K562 (cell line): ENCODE measurements around the gene AKAP13. TPM values are rescaled to one million over a fixed set of nuclear protein-coding genes. Genes with fewer than 3 reads are reported as not detected.
A peak's percentile ranks its signal among the peaks of the same experiment; 100 is the strongest.

ENCODE experiments used
- ATAC-seq: fragments of 200-7000 bp; cut with Tn5 transposase; 3 replicates; pipeline ENCODE4 v1.9.1; 2020; ENCODE audit warnings: moderate library complexity
- BruUV-seq: library from RNA; stranded (reverse); fragments of 400-500 nt; replicated peaks from 2 replicates; lab custom pipeline; 2021; lab: Mats Ljungman, UMichigan
- CTCF ChIA-PET: fragments of 300-600 bp; formaldehyde crosslinking; extraction: SDS; loops from one replicate; lab custom pipeline; 2021; ENCODE audit warnings: low intra/inter-chr PET ratio; lab: Yijun Ruan, JAX
- POLR2A ChIA-PET: fragments of 300-600, 350-650 bp; sonication (Branson Sonifier 250); formaldehyde crosslinking; extraction: SDS; loops from one replicate; lab custom pipeline; 2021; ENCODE audit warnings: antibody characterized with exemption, inconsistent platforms; lab: Yijun Ruan, JAX
- DNase-seq, 4 experiments: peaks; one replicate each; pipeline versions ENCODE4 v3.0.0 to v3.0.0-alpha.2; 2011 to 2018; ENCODE audit warnings: low spot score in 3 of 4, mixed read lengths in 3 of 4; ENCODE audit errors: extremely low read depth in 1 of 4
- FAIRE-seq: peaks from 2 replicates; lab custom pipeline; 2011; peaks lifted over from hg19 to GRCh38; lab: Jason Lieb, UNC
- H2AFZ ChIP-seq: 2 replicates; pipeline ENCODE4 v1.6.0; 2011; ENCODE audit warnings: low read depth, low read length, control low read depth, inconsistent platforms
- H3K27ac ChIP-seq: fragments of 200-600 bp; 3 replicates; pipeline ENCODE4 v1.8.0; 2011; ENCODE audit warnings: low read depth, mild to moderate bottlenecking, control low read depth, inconsistent platforms, low read length, moderate library complexity, mixed read lengths; ENCODE audit errors: extremely low read depth
- H3K27me3 ChIP-seq, 2 experiments: fragments of 300-600 bp in 1 of 2; 2 replicates in 1 of 2; 3 replicates in 1 of 2; pipeline versions ENCODE4 v1.6.0 to v1.8.0; 2011; ENCODE audit warnings: inconsistent platforms in 2 of 2, low read length in 2 of 2, mild to moderate bottlenecking in 1 of 2, mixed read lengths in 1 of 2, moderate library complexity in 1 of 2; ENCODE audit not compliant: control insufficient read depth in 2 of 2, insufficient read depth in 2 of 2
- H3K36me3 ChIP-seq: fragments of 300-600 bp; 3 replicates; pipeline ENCODE4 v1.8.0; 2011; ENCODE audit warnings: mild to moderate bottlenecking, low read length, inconsistent platforms; ENCODE audit not compliant: control insufficient read depth, insufficient read depth
- H3K4me1 ChIP-seq, 2 experiments: fragments of 200-600 bp in 1 of 2; replicated peaks in 1 of 2; 2 replicates in 1 of 2; 3 replicates in 1 of 2; pipeline versions ENCODE4 v1.5.1 to v1.8.0; 2011; ENCODE audit warnings: inconsistent platforms in 2 of 2, low read length in 2 of 2, mild to moderate bottlenecking in 1 of 2, mixed read lengths in 1 of 2, moderate library complexity in 1 of 2; ENCODE audit not compliant: control insufficient read depth in 2 of 2, insufficient read depth in 2 of 2
- H3K4me2 ChIP-seq: 2 replicates; pipeline ENCODE4 v1.6.1; 2011; ENCODE audit warnings: low read length, control low read depth, inconsistent platforms, mixed read lengths; ENCODE audit not compliant: insufficient read depth
- H3K4me3 ChIP-seq: fragments of 200-600 bp; sonication (generic), shearing (Covaris generic); 2 replicates; pipeline ENCODE4 v1.5.1; 2016; ENCODE audit warnings: control low read depth, inconsistent platforms
- H3K79me2 ChIP-seq: fragments of 200-600 bp; 3 replicates; pipeline ENCODE4 v1.8.0; 2011; ENCODE audit warnings: low read length, inconsistent platforms; ENCODE audit not compliant: control insufficient read depth, insufficient read depth
- H3K9ac ChIP-seq, 2 experiments: 2 replicates each; pipeline versions ENCODE4 v1.6.0 to v1.6.1; 2011; ENCODE audit warnings: low read depth in 2 of 2, low read length in 2 of 2, control low read depth in 1 of 2, inconsistent platforms in 1 of 2, mild to moderate bottlenecking in 1 of 2, mixed read lengths in 1 of 2; ENCODE audit not compliant: insufficient read depth in 1 of 2
- H3K9me1 ChIP-seq: one replicate; pipeline ENCODE4 v1.6.0; 2011; ENCODE audit warnings: inconsistent platforms, mild to moderate bottlenecking, low read length, moderate library complexity; ENCODE audit not compliant: control insufficient read depth, insufficient read depth
- H3K9me3 ChIP-seq: replicated peaks from 2 replicates; pipeline ENCODE4 v1.5.1; 2011; ENCODE audit warnings: low read depth, low read length, inconsistent platforms; ENCODE audit not compliant: control insufficient read depth, insufficient read depth
- H4K20me1 ChIP-seq: replicated peaks from 2 replicates; pipeline ENCODE4 v1.6.1; 2011; ENCODE audit warnings: low read length, inconsistent platforms, mixed read lengths; ENCODE audit not compliant: control insufficient read depth, insufficient read depth
- HOXB6 ChIP-seq: fragments of 250-450 bp; sonication (Bioruptor Pico); IDR thresholded peaks from 2 replicates; pipeline ENCODE4 v1.5.1; 2022; ENCODE audit warnings: mild to moderate bottlenecking, borderline replicate concordance
- NEUROD1 ChIP-seq: fragments of 150-350 bp; IDR thresholded peaks from 2 replicates; pipeline ENCODE4 v1.6.1; 2014; ENCODE audit warnings: borderline replicate concordance, low read length, low read depth; ENCODE audit not compliant: partially characterized antibody
- NR2C2 ChIP-seq, 2 experiments: fragments of 200-800 bp in 1 of 2; sonication (Bioruptor generic) in 1 of 2; sonication (generic) in 1 of 2; formaldehyde crosslinking in 1 of 2; IDR thresholded peaks; 2 replicates each; pipeline versions ENCODE4 v1.6.1 to v1.8.0; 2016 to 2022; ENCODE audit warnings: mild to moderate bottlenecking in 1 of 2, missing compliant biosample characterization in 1 of 2, missing genetic modification characterization in 1 of 2, missing genetic modification reagents in 1 of 2
- TFE3 ChIP-seq: fragments of 450-650 bp; formaldehyde crosslinking; IDR thresholded peaks from 2 replicates; pipeline ENCODE4 v1.4.0; 2020; ENCODE audit warnings: mild to moderate bottlenecking, mixed read lengths
- ZNF197 ChIP-seq: fragments of 200-800 bp; sonication (Bioruptor generic); IDR thresholded peaks from 2 replicates; pipeline ENCODE4 v1.6.1; 2016; ENCODE audit warnings: low read depth, missing genetic modification characterization, missing compliant biosample characterization
- WGBS: fragments of 100-300 bp; shearing (Covaris generic); methylation state at CpG from one replicate; pipeline ENCODE4 v1.1.6; 2016; ENCODE audit warnings: low coverage, mixed read lengths; ENCODE audit not compliant: insufficient coverage; ENCODE audit errors: missing lambda C conversion rate; 5-methylcytosine and 5-hydroxymethylcytosine counted together
- in situ Hi-C: fragments of 300-500 bp; cut with MboI; formaldehyde crosslinking; loops from 4 replicates; pipeline ENCODE4 v1.15.0; 2018; ENCODE audit warnings: inconsistent platforms, mixed read lengths
- intact Hi-C: fragments of 100-400 bp; cut with micrococcal nuclease; formaldehyde crosslinking; loops from 2 replicates; pipeline ENCODE4 v1.14.2; 2022
- polyA plus RNA-seq, 8 experiments: library from polyadenylated mRNA; depleted of rRNA in 4 of 8; stranded (reverse) in 5 of 8; unstranded in 3 of 8; fragments of >200 nt; fragmentation: Nextera tagmentation in 2 of 8; fragmentation: Illumina TruSeq in 1 of 8; extraction: Ambion mirVana in 2 of 8; extraction: Trizol in 1 of 8; gene quantifications; 2 replicates each; pipeline versions ENCODE4 v1.2.1 to v1.2.3, GENCODE V29; 2011 to 2014; ENCODE audit warnings: inconsistent platforms in 1 of 8, missing spikeins in 1 of 8
- total RNA-seq, 7 experiments: library from RNA; depleted of rRNA in 6 of 7; stranded (reverse); fragments of >200 nt in 6 of 7; fragmentation: Illumina TruSeq in 2 of 7; extraction: Trizol in 2 of 7; gene quantifications; 2 replicates each; pipeline versions ENCODE4 v1.2.1 to v1.2.3, GENCODE V29; 2011 to 2021; ENCODE audit warnings: low replicate concordance in 1 of 7
- TF ChIP-seq, protein P1 (sequence below): fragments of 250-450 bp; sonication (Bioruptor Pico); IDR thresholded peaks from 2 replicates; pipeline ENCODE4 v1.5.0; 2020; ENCODE audit warnings: mild to moderate bottlenecking, borderline replicate concordance
- TF ChIP-seq, protein P2 (sequence below), 2 experiments: IDR thresholded peaks in 1 of 2; conservative IDR thresholded peaks in 1 of 2; 2 replicates each; pipeline ENCODE4 v1.6.1; 2016; ENCODE audit warnings: low read depth in 2 of 2, mild to moderate bottlenecking in 1 of 2, missing compliant biosample characterization in 1 of 2, missing genetic modification characterization in 1 of 2, moderate library complexity in 1 of 2

The AKAP13 gene
- total and polyA plus RNA-seq, 9 of the 15 experiments (the other 6 are each of a cell fraction or from before 2014, with no cell fraction given), result 0.03 to 1.7 (median 0.42) TPM

DNA sequence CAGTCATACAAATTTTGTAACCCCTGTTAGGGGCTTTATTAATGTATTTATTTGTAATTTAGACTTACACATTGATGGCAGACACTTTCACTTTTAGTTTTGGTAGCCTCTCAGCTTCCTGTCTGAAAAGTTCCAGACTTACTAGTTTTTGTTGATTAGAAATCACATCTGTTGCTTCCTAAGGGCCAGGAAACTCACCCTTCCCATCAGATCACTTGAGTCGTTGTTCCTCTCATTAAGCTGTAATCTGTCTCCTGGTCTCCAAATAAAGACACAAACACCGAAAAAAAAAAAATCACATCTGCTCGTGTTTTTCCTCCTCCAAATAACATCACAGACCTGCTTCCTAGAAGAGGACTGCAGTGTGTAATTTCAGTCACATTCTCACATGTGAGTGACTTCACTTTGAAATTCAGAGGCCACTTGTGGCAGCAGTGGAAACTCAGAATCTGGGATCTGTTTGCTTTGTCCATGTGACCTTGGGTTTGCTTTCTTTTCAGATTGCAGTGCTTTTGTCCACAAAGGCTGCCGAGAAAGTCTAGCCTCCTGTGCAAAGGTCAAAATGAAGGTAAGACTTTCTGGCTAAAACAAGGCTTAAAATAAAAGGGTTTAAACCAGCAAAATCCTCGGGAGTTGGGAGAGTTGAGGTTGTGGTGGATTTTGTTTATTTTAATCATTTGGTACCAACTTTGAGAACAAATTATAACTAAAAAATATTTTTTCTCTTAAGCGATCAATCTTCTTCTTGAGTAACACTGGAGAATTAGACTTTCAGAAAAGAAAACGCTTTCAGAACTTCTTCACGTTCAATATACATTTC lies 327.3 kb downstream of the AKAP13 start (continued):
- TF ChIP-seq HOXB6 (CRISPR knock-in tag) (no peak), NR2C2 (CRISPR knock-in tag; IDR thresholded peaks at IDR 0.05) (no peak), NR2C2 (tag; IDR thresholded peaks at IDR 0.05) (0 out of 2 replicates have a peak, but pooled peaks have one; percentile 6)

DNA sequence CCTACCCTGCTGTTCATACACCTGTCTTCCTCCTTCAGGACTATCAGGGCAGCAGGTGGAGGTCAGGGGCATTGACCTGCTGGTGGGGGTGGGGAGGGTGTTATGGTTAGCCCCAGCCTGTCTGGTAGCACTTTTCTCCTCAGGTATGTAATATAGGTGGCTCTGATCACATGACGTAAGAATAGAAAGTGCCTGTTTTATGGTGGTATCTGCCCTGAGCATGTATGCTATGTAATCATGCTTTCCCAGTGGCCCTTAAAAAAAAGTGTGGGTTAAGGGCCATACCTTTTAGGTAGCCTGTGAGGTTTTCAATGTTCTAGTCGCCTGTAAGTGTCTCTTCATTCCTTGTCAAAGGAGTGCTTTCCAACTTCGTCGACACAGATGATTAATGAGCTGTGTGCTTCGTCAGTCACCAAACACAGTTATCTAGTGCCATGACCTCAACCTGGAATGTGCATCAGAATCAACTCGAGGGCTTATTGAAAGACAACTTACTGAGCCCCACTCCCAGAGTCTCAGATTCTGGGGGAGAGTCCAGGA lies 328.1 kb downstream of the AKAP13 start:
- H3K36me3 ChIP-seq, result no peaks in the 10 kb centered on the region
- DNase-seq (no peak), FAIRE-seq (no peak), ATAC-seq (no peak)
- no peak overlapping the region for H3K9ac ChIP-seq
- intact Hi-C loops (no loop called here), in situ Hi-C loops (no loop called here)
- H3K4me3 ChIP-seq, result no peak overlapping the region
- H4K20me1 ChIP-seq, result no peaks in the 10 kb centered on the region
- H3K79me2 ChIP-seq, result no peaks in the 10 kb centered on the region
- CTCF ChIA-PET, result no interaction called here
- 3% methylated on average over 6 of the region's 6 CpGs for WGBS
- no peak overlapping the region for H3K4me2 ChIP-seq
- POLR2A ChIA-PET, result interaction anchor here (0.6 kb wide), 1 partner anchor 30 kb away, joined by 3 read pairs; no protein-coding TSS in a partner anchor
- H3K27me3 ChIP-seq, result no peaks in the 10 kb centered on the region
- no peaks in the 10 kb centered on the region for H3K9me3 ChIP-seq
- no peak overlapping the region for H3K27ac ChIP-seq
- BruUV-seq, result no TSS peak
- H3K9me1 ChIP-seq, result no peaks in the 10 kb centered on the region
- H2AFZ ChIP-seq, result no peak overlapping the region
- H3K4me1 ChIP-seq, result no peaks in the 10 kb centered on the region; a peak in 1 of 5 replicates
- no peak for TF ChIP-seq NEUROD1
- TF ChIP-seq ZNF197, result no peak
- 0 out of 2 replicates have a peak, but pooled peaks have one; percentile 28 for TF ChIP-seq TFE3 (CRISPR knock-in tag)
- TF ChIP-seq, protein P1, sequence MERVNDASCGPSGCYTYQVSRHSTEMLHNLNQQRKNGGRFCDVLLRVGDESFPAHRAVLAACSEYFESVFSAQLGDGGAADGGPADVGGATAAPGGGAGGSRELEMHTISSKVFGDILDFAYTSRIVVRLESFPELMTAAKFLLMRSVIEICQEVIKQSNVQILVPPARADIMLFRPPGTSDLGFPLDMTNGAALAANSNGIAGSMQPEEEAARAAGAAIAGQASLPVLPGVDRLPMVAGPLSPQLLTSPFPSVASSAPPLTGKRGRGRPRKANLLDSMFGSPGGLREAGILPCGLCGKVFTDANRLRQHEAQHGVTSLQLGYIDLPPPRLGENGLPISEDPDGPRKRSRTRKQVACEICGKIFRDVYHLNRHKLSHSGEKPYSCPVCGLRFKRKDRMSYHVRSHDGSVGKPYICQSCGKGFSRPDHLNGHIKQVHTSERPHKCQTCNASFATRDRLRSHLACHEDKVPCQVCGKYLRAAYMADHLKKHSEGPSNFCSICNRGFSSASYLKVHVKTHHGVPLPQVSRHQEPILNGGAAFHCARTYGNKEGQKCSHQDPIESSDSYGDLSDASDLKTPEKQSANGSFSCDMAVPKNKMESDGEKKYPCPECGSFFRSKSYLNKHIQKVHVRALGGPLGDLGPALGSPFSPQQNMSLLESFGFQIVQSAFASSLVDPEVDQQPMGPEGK, result no peak
- TF ChIP-seq, protein P2, sequence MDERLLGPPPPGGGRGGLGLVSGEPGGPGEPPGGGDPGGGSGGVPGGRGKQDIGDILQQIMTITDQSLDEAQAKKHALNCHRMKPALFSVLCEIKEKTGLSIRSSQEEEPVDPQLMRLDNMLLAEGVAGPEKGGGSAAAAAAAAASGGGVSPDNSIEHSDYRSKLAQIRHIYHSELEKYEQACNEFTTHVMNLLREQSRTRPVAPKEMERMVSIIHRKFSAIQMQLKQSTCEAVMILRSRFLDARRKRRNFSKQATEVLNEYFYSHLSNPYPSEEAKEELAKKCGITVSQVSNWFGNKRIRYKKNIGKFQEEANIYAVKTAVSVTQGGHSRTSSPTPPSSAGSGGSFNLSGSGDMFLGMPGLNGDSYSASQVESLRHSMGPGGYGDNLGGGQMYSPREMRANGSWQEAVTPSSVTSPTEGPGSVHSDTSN (CRISPR knock-in tag; IDR thresholded peaks at IDR 0.05; ENCODE audit: low read depth), result no peak
- TF ChIP-seq, protein P2 (tag; conservative IDR thresholded peaks at IDR 0.05; ENCODE audit: low read depth), result peak; percentile 73
